Midbrain (tissue), 1 donor: Measurements from ENCODE around the gene KANSL1.
"Not testable (repeated sequence)": the region's sequence is repeated elsewhere in the genome, so short reads cannot be mapped to it uniquely, and the experiment has no call there.

Experiments used
- DNase-seq: peaks from one replicate; lab custom pipeline; 2025; lab: John Stamatoyannopoulos, UW

The KANSL1 gene

DNA sequence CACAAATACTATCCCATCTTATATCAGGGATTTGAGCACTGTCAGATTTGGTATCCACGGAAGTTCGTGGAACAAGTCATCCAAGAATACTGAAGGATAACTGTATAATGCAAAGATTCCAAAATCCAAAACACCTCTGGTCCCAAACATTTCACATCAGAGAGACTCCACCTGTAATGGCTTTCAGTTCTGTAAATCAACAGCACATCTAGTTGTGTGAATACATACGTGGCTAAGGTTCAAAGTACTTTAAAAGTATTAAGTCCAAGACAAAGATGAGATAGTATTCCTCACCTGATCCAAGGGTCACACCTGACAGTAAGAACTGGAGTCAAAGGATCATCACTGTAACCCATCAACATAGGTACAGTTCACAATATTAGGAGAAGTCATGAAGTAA lies 54.8 kb downstream of the KANSL1 start:
- DNase-seq: no peak

DNA sequence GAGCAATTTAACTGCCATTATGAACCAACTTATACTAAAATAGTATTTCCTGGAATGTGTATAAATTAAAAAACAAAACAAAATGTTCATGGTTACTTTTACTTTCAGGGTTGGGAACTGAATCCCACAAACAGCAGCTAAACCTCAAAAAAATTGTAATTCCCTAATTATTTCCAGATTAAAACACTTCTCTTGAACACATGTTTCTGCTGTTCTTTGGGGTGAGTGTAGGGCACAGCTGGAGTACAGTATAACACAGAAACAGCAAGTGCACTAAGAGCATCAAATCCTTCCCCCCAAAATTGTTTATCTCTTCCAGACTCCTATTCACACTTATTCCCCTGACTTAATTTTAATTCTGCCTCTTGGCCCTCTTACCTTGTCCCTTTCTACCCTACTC lies 56.4 kb downstream of the KANSL1 start:
- DNase-seq: no peak

DNA sequence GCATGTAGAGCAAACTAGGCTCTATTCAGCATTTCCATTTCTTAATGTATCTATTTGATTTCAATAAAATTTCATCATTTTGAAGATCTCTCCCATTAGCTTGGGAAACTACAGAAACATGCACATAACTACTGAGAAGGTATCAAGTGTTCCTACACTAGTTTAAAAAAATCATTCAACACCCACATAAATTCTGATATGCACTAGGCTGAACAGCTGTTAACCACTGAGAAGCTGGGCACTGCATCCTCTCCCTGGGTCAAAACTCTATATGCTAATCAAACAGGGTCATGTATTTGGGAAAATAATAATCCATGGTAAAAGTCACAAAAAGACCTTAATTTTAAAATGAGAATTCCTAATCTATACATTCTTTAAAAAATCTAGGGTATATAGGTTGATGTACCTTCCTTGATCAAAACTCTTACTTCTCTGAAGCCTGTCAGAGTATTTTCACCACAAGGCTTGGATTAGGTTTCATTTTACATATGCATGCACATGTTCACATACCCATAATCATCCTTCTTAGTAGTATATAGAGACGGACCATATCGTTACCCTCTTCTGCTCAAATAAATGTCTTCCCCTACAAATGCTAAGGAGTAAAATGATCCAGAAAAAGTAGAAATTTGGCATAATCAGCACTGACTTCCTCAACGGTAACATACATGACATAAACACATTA lies 57.2 kb downstream of the KANSL1 start:
- DNase-seq: no peak

DNA sequence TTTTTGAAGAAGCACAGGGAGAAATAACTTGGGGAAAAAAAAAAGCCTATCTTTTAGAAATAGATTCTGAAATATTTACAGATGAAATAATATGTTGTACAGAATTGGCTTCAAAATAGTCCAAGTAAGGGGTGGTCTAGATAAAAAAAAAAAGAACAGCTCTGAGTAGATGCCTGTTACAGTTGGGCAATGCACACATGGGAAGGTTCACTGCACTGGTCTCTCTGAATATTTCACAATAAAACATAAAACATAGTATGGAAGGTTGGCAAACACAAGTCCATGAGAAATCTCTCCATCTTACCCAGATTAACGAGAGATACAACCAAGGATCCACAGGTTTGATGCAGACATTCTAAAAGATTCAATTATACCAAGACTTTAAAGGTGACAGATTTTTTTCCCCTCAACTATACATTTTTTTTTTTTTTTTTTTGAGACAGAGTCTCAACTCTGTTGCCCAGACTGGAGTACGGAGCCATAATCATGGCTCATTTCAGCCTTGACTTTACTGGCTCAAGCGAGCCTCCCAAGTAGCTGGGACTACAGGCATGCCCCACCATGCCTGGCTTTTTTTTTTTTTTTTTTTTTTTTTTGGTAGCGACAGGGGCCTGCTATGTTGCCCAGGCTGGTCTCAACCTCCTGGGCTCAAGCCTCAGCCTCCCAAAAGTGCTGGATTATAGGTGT lies 58.0 kb downstream of the KANSL1 start:
- DNase-seq: no peak

DNA sequence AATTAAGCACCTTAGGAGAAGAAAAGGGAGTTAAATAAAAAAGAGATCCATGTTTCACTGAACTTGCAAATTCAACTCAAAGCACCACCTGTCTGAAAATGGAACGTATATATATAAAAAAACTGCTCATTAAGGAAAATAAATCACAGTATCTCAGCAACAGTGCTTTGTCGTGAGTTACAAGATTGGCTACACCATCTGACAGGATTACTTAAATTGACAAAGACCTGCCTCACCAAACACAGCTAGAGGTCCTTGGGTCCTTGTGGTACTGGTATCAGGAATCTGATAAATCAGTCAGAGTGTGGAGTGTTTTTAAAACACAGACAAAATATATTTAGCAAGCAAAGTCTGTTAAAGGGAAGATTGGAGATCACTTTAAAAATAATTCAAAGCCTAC lies 63.9 kb downstream of the KANSL1 start:
- no peak for DNase-seq

DNA sequence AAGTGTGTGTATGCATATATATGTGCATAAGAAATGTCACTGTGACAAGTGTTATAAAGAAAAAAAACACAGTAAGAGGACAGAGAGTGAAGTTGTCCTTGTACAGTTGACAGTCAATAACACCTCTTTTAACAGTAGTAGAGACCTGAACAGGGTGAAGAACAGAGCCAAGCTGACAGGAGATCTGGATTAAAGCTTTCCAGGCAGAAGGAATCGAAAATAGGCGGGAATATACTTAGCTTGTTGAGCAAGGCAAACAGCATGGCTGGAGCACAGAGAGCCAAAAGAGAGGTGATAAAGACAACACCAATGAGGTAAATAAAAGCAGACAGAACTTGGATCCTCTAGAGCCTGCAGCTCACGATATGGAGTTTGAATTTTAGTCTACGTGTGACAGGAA lies 64.8 kb downstream of the KANSL1 start:
- DNase-seq: no peak

DNA sequence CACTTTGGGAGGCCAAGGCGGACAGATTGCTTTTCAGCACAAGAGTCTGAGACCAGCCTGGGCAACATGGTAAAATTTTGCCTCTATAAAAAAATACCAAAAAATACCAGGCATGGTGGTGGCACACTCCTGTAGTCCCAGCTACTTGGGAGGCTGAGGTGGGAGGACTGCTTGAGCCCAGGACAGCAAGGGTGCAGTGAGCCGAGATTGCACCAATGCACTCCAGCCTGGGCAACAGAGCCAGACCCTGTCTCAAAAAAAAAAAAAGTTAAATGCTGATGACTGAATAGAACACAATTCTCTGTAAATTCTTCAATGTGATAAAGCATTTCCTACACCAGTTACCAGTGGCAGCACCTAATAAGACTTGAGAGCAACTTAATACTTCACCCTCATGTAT lies 65.7 kb downstream of the KANSL1 start:
- no peak for DNase-seq

DNA sequence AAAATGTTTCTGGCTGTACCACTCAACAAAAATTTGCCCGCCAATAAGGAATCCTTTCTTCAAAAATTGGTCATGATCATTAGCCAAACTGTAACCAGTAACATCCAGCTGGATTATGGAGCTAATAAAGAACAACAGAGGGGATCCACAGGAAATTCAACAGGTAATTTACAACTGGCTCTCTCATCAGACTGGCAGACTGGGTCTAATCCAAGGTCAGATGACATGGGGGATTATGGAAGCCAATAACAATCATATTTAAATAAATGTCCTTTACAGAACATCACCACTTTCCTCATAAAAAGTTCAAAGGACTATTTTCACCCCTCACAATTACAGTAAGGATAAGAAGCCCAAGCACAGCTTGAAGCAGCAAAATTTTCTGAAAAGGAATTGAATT lies 66.4 kb downstream of the KANSL1 start:
- DNase-seq: no peak

DNA sequence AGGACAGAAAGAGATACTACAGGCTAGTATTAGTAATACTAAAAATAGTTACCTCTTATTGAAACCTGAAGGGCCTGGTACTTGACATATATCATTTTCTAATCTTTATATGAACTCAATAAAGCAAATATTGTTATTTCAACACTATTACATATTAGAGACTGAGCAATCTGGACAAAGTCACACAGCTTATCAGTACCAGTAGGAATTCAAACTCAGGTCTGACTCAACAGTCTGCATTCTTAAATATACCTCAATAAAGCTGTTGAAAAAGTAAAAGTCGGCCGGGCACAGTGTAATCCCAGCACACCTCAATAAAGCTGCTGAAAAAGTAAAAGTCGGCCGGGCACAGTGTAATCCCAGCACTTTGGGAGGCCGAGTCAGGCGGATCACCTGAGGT lies 67.4 kb downstream of the KANSL1 start:
- DNase-seq: no peak

DNA sequence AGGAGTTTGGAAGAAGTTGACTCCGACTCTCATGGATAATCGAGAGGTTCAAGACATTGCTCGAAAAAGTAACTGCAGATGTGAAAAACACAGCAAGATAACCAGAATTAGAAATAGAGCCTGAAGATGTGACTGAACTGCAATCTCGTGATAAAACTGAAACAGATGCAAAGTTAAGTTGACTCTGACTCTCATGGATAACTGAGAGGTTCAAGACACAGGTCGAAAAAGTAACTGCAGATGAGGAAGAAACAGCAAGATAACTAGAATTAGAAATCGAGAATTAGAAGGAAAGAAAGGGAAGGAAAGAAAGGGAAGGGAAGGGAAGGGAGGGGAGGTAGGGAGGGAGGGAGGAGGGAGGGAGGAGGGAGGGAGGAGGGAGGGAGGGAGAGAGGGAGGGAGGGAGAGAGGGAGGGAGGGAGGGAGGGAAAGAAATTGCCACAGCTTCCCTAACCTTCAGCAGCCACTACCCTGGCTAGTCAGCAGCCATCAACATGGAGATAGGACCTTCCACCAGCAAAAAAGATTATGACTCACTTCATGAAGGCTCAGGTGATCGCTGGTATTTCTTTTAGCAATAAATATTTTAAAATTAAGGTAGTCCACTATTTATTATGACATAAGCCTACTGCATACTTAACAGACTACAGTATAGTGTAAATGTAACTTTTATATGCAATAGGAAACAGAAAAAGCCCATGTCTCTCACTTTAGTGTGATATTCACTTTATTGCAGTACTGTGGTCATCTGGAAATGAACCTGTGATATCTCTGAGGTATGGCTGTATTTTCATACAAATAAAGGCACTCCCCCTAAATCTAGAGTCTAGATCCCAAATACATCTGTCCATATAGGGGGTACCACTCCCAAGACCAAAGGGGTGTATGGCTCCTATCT lies 68.3 kb downstream of the KANSL1 start:
- DNase-seq: no peak

DNA sequence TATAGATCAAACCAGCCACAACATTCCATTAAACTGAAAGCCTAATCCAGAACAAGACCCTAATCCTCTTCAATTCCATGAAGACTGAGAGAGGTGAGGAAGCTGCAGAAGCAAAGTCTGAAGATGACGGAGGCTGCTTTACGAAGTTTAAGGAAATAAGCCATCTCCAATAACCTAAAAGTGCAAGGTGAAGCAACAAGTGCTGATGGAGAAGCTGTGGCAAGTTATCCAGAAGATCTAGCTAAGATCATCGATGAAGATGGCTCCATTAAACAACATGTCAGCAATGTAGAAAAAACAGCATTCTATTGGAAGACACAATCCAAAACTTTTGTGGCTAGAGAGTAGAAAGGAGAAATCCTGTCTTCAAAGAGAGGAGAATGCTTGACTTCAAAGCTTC lies 69.6 kb downstream of the KANSL1 start:
- no peak for DNase-seq

DNA sequence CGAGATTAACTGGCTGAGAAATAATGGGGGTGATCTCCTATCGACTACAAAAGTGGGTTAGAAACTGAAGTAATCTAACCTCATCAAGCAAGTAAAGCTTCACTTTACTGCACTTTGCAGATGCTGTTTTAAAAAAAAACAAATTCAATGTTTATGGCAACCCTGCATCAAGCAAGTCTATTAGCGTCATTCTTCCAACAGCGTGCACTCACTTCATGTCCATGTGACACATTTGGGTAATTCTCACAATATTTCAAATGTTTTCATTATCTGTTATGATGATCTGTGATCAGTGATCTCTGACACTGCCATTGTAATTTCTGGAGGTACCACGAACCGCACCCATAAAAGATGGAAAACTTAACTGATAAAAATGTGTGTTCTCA lies 70.8 kb downstream of the KANSL1 start:
- DNase-seq: no peak

DNA sequence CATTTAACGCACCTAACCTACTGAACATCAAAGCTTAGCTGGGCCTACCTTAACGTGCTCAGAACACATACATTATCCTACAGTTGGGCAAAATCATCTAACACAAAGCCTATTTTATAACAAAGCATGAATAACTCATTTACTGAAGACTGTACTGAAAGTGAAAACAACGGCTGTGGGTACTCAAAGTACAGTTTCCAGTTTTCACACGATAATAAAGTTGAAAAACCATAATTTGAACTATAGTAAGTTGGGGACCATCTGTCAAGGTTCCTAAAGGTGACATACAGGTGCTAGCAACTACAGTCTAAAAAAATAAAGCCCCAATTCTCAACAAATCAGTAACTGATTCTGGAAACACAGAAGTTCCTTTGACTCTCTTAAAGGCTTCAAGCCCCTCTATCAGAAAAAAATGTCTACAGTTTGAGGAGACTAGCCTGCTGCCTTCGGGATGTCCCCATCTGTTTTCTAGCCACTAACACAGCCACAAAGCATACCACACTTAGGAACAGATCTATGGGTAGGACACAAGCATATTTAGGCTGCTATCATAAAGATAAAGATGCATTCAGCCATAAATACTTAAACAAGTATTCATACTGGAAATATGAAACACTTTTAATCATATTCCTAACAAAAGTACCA lies 71.3 kb downstream of the KANSL1 start:
- DNase-seq: no peak

DNA sequence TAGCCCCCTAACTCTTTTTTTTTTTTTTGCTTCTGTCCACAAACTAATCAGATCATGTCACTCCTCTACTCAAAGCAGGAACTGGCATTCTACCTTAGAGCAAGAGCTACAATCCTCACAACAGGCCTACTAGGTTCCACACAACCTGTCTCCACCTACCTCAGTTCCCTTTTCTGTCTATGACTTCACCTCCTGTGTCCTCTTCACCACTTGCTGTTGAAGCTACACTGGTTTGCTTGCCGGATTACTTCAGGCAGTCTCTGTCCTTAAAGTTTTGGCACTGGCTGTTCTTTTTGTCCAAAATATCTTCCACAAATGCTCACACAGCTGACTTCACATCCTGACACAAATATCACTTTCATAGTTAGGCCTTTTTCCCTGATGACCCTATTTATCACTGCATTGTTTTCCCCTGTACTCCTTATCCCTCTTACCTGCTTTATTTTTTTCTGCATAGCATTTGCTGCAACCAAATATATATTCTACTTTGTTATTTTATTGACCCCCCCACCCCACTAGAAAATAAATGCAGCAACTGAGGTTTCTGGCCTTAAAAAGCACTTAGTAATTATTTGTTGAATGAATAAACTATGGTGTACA lies 72.0 kb downstream of the KANSL1 start:
- DNase-seq: no peak

DNA sequence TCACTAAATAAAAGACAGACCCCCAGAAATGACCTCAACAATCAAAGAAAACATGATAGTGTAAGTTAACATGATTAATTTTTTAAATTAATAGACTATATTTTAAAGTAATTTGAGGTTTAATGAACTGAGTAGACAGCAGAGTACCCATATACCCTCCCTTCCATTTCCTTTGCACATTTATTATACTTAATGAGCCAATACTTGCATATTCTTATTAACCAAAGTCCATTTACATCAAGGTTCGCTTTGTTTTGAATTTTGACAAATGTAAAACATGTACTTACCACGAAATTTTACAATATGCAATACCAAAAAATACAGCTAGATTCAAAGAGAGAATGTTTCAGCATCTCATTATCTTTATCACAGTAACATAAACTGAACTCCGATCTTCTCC lies 72.7 kb downstream of the KANSL1 start:
- no peak for DNase-seq

DNA sequence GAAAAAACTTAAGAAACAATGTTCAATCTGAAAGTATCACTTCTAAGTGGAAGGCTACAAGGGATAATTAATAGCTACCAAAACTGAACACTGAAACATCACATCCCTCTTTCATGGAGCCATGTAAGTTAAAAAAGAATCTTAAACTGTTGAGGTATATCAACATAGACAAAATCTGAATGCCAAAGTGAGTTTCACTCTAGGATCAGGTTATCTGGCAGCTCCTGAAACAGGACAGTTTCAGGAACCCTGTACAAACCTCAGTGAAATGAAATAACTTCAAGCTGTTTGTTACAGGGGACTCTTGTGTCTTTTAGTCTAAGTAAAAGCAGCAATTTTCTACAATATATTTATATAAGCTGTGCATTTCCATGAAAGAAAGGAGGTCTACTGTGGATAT lies 73.2 kb downstream of the KANSL1 start:
- DNase-seq: no peak

DNA sequence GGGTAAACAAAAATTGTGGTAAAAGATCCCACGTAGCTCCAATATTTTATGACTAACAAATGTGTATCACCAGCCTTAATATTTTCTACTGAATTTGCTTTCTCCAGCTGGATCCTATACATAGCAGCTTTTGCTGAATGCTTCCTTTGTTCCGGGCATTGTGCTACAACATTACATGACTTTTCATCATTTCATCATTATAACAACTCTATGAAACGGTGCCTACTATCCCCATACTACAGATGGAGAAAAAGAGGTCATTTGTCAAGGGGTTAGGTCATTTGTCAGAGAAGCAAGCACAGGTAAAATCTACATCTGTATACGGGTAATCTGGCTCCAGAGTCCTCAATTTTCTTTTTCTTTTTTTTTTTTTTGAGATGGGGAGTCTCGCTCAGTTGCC lies 74.3 kb downstream of the KANSL1 start:
- DNase-seq: no peak

DNA sequence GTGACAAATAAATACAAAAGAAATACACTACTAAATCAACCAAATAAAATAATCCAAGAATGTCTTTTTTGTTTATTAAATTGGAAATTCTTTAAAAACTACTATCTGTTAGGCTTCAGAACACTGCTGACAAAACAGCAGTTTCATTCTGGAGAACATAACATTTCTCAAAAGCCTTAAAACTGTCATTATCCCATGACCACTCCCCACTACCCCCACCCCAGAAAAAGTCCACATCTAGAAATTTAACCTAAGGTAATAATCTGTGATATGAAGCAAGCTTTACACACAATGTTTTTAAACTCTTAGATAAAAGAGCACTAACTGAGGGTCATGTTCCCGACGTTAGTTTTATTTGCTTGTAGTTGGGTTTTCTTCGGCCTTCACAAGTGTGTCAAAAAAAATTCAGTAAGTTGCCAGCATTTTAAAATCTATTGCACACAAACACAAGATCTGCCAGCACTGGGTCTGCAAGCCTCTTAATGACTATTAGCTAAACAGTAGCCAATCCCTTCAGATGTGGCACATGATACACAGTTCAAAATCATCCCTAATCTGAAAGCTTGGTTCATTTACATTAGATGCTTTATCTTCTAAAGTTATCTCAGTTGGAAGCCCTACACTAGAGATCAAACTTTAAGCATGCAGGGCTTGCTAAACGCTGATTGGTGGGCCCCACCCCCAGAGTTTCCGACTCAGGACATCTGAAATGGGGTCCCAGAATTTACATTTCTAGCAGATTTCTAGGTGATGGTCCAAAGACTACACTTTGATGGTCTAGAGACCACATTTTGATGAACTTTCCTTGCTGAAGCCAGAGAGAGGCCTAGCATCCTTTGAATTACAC lies 75.2 kb downstream of the KANSL1 start:
- no peak for DNase-seq

DNA sequence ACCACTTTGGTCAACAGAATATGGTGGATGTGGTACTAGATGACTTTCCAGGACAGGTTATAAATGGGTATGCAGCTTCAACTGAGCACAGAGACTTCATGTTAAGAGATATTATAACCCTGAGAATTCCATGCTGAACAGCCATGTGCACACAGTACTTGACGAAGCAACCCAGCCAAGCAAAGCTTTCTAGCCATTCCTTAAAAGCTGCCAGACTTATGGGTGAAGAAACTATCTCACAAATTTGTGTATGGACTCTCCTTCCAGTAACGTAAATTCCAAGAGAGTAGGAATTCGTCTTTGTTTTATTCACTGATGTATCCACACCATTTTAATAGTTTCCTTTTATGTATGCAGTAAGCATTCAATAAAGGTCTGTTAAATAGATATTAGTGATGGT lies 76.1 kb downstream of the KANSL1 start:
- no peak for DNase-seq

DNA sequence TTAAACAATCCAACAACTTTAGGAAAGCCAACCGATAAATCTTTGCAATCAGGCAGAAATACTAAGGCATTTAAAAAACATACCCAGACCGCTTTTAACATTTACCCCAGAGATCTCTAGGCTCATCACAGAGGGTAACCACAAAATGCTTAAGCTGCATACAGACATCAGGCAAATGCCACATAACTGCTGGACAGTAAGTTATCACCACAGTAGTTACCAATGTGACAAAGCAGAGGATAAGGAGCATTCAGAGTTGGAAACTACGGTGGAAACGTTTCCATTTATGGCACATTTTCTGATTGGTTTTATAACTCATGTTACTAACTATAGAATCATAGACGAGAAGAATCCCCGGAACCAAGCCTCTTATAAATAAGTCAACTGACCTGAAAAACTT lies 77.5 kb downstream of the KANSL1 start:
- no peak for DNase-seq

DNA sequence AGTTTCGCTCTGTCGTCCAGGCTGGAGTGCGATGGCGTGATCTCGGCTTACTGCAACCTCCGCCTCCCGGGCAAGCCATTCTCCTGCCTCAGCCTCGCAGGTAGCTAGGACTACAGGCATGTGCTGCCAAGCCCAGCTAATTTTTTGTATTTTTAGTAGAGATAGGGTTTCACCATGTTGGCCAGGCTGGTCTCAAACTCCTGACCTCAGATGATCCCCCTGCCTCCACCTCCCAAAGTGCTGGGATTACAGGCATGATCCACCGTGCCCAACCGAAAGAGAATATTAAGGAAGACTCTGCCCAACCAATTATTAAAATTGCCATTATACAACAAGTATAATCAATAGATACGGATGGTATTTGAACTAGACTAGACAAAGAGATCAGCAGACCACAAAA lies 82.0 kb downstream of the KANSL1 start:
- not testable (repeated sequence) for DNase-seq
